Measurements from ENCODE around the gene DNAJC8. TPM values are rescaled to one million over a fixed set of nuclear protein-coding genes. Genes with fewer than 3 reads are reported as not detected.

The DNAJC8 gene
- total RNA-seq, 1 experiment from 2014 or later = 127 TPM

- ChIA-PET CTCF (interaction anchor here (1.3 to 3.4 kb wide), 3 partner anchors 8 to 118 kb away, joined by 4 to 39 read pairs (median 10); no protein-coding TSS in a partner anchor), POLR2A (interaction anchor here (0.8 to 1.4 kb wide), 3 partner anchors 79 to 161 kb away, joined by 3 to 22 read pairs (median 7); partner anchors contain the start of genes EYA3 and MED18)
- Histone ChIP-seq H3K4me3 (ENCODE audit: low read depth in 2 of 2, low read length in 2 of 2) (peak overlapping the region in 1 of 2 experiments; percentile 5; a peak in 1 of 4 replicates), H3K27ac (ENCODE audit: low read length) (peak overlapping the region; percentile 77; the same call in 1 of the 2 replicates), H3K4me1 (ENCODE audit: control insufficient read depth, insufficient read depth, low read length) (peaks cover 29% of the 10 kb centered on the region), H3K9me3 (ENCODE audit: control insufficient read depth, insufficient read depth, low read depth, low read length) (no peaks in the 10 kb centered on the region), H3K27me3 (ENCODE audit: control insufficient read depth, insufficient read depth, low read length) (no peaks in the 10 kb centered on the region), H3K36me3 (ENCODE audit: control insufficient read depth, insufficient read depth, low read length) (no peaks in the 10 kb centered on the region)
- intact Hi-C loops (cut with micrococcal nuclease; ENCODE audit: unreplicated experiment) (loop anchor here (2.0 kb wide), 2 partner anchors 111 to 119 kb away; partner anchors contain the start of gene PHACTR4), in situ Hi-C loops (cut with HindIII; ENCODE audit: low pct_unique_long_range_greater_than_20kb, low sequenced_read_pairs) (loop anchor here (10.0 kb wide), 1 partner anchor 95 kb away; no protein-coding TSS in a partner anchor)
- TF ChIP-seq TCF7L2 (IDR thresholded peaks at IDR 0.05; ENCODE audit: low read depth, low read length) (no peak), SIN3A (IDR thresholded peaks at IDR 0.05; ENCODE audit: borderline replicate concordance, insufficient read depth, low read depth, low read length) (no peak), POLR2AphosphoS5 (IDR thresholded peaks at IDR 0.05; ENCODE audit: low read depth, low read length) (no peak), CTCF (IDR thresholded peaks at IDR 0.05) (no peak)
- TF ChIP-seq, protein P1, sequence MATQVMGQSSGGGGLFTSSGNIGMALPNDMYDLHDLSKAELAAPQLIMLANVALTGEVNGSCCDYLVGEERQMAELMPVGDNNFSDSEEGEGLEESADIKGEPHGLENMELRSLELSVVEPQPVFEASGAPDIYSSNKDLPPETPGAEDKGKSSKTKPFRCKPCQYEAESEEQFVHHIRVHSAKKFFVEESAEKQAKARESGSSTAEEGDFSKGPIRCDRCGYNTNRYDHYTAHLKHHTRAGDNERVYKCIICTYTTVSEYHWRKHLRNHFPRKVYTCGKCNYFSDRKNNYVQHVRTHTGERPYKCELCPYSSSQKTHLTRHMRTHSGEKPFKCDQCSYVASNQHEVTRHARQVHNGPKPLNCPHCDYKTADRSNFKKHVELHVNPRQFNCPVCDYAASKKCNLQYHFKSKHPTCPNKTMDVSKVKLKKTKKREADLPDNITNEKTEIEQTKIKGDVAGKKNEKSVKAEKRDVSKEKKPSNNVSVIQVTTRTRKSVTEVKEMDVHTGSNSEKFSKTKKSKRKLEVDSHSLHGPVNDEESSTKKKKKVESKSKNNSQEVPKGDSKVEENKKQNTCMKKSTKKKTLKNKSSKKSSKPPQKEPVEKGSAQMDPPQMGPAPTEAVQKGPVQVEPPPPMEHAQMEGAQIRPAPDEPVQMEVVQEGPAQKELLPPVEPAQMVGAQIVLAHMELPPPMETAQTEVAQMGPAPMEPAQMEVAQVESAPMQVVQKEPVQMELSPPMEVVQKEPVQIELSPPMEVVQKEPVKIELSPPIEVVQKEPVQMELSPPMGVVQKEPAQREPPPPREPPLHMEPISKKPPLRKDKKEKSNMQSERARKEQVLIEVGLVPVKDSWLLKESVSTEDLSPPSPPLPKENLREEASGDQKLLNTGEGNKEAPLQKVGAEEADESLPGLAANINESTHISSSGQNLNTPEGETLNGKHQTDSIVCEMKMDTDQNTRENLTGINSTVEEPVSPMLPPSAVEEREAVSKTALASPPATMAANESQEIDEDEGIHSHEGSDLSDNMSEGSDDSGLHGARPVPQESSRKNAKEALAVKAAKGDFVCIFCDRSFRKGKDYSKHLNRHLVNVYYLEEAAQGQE (IDR thresholded peaks at IDR 0.05; ENCODE audit: insufficient read depth in 1 of 2, low read depth in 2 of 2, low read length in 1 of 2) = no peak
- DNase-seq (ENCODE audit: low read depth, low spot score) = no peak
- BruUV-seq (replicated peaks) = no TSS peak
- no peak for ATAC-seq
Observed at GRCh38 chr1:28249866-28250295, 17.1 kb upstream of the DNAJC8 start.

DNA sequence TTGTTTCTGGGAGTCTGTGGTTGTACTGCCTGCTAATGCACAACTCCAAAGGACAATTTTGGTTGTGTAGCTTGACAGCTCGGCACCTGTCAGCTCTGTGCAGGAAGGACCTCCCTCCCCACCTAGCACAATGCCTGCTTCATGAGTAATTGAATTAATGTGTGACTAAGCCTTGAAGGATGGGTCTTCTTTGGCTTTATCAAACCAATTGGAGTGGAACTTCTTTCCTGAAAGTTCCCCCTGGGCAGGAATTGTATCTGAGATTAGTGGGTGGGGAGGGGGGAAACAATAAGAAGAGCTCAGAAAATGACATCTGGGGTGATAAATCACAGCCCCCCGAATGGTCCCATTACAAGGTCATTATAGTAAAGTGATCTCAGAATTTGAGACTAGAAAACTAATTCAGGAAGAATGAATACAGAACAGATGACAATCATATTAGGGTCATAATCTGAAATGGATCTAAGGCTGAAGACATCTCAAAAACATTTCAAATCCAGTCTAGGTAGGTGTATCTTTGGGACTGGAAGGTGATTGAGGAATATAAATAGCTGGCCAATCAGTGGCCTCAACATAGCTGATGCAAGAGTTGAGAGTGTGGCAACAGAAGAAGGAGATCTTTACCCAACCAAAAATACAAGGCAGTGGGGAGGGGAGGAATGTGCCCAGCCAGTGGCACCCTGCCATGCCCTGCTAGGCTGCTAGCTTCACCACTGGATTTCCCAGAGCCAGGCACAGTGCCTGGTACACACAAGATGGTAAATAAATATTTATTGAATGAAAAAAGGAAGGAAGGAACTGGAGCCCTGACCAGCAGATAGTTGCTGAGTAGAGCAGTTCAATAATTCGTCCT lies 16.4 kb upstream of the DNAJC8 start:
- Histone ChIP-seq H3K9me3 (ENCODE audit: control insufficient read depth, insufficient read depth, low read depth, low read length) (no peaks in the 10 kb centered on the region), H3K27me3 (ENCODE audit: control insufficient read depth, insufficient read depth, low read length) (no peaks in the 10 kb centered on the region), H3K36me3 (ENCODE audit: control insufficient read depth, insufficient read depth, low read length) (no peaks in the 10 kb centered on the region), H3K27ac (ENCODE audit: low read length) (peak overlapping the region; percentile 77), H3K4me1 (ENCODE audit: control insufficient read depth, insufficient read depth, low read length) (peaks cover 29% of the 10 kb centered on the region), H3K4me3 (ENCODE audit: low read depth in 2 of 2, low read length in 2 of 2) (peak overlapping the region in 1 of 2 experiments; percentile 81; a peak in 2 of 4 replicates)
- TF ChIP-seq TCF7L2 (IDR thresholded peaks at IDR 0.05; ENCODE audit: low read depth, low read length) (no peak), CTCF (IDR thresholded peaks at IDR 0.05) (no peak), SIN3A (IDR thresholded peaks at IDR 0.05; ENCODE audit: borderline replicate concordance, insufficient read depth, low read depth, low read length) (no peak), POLR2AphosphoS5 (IDR thresholded peaks at IDR 0.05; ENCODE audit: low read depth, low read length) (no peak; the same call in 1 of the 2 replicates)
- TF ChIP-seq, protein P1 (IDR thresholded peaks at IDR 0.05; ENCODE audit: insufficient read depth in 1 of 2, low read depth in 2 of 2, low read length in 1 of 2) = no peak
- ChIA-PET CTCF (interaction anchor here (0.6 to 3.4 kb wide), 8 partner anchors 9 to 121 kb away, joined by 3 to 39 read pairs (median 4); partner anchors contain the start of gene MED18), POLR2A (interaction anchor here (0.5 to 1.4 kb wide), 4 partner anchors 20 to 183 kb away, joined by 3 to 13 read pairs (median 5); partner anchors contain the start of genes EYA3 and MED18)
- DNase-seq (ENCODE audit: low read depth, low spot score) (no peak), ATAC-seq (no peak)
- BruUV-seq (replicated peaks) = no TSS peak
- intact Hi-C loops (cut with micrococcal nuclease; ENCODE audit: unreplicated experiment) (loop anchor here (2.0 kb wide), 2 partner anchors 112 to 120 kb away; partner anchors contain the start of gene PHACTR4), in situ Hi-C loops (cut with HindIII; ENCODE audit: low pct_unique_long_range_greater_than_20kb, low sequenced_read_pairs) (no loop called here)

All from Panc1 (cell line).